ENCODE results near the gene DCST2.

Gene DCST2

GRCh38 chr1:154994591-154994990 lies 39.0 kb downstream of the DCST2 start:
- 39% methylated on average over 3 of the region's 3 CpGs for WGBS (ENCODE audit: insufficient coverage)
- DNase-seq, result no peak
- Histone ChIP-seq H3K4me3 (ENCODE audit: control insufficient read depth in 1 of 7, extremely low read depth in 1 of 7, insufficient read depth in 4 of 7, low read depth in 2 of 7, low read length in 6 of 7) (no peak overlapping the region), H3K36me3 (ENCODE audit: control insufficient read depth in 4 of 4, insufficient read depth in 4 of 4, low read length in 3 of 4) (peaks cover 4 to 24% (median 12%) of the 10 kb centered on the region in 4 experiments), H3K9me3 (ENCODE audit: control extremely low read depth in 1 of 5, control insufficient read depth in 4 of 5, insufficient read depth in 2 of 5, low read depth in 1 of 5, low read length in 4 of 5) (no peaks in the 10 kb centered on the region), H3K27me3 (replicated peaks in 2 of 5; ENCODE audit: control insufficient read depth in 4 of 5, insufficient read depth in 5 of 5, low read length in 4 of 5) (no peaks in the 10 kb centered on the region), H3K27ac (ENCODE audit: insufficient read depth in 1 of 2, low read depth in 1 of 2, low read length in 2 of 2, poor library complexity in 1 of 2, severe bottlenecking in 2 of 2) (no peak overlapping the region), H3K4me1 (ENCODE audit: control extremely low read depth in 1 of 4, control insufficient read depth in 4 of 4, insufficient read depth in 4 of 4, low read length in 3 of 4) (peaks cover 4 to 61% (median 52%) of the 10 kb centered on the region in 4 experiments)
- POLR2A ChIA-PET, result interaction anchor here (0.7 to 1.0 kb wide), 2 partner anchors 11 to 23 kb away, joined by 3 read pairs; partner anchors contain the start of gene FLAD1
- CTCF ChIA-PET, result interaction anchor here (0.6 to 14.0 kb wide), 23 partner anchors 13 to 103 kb away, joined by 3 to 320 read pairs (median 4); partner anchors contain the start of genes CKS1B, FLAD1, PBXIP1 and PYGO2

GRCh38 chr1:154994269-154994587 lies 39.4 kb downstream of the DCST2 start:
- Histone ChIP-seq H3K4me1 (ENCODE audit: control extremely low read depth in 1 of 4, control insufficient read depth in 4 of 4, insufficient read depth in 4 of 4, low read length in 3 of 4) (peaks cover 4 to 59% (median 49%) of the 10 kb centered on the region in 4 experiments), H3K27ac (ENCODE audit: insufficient read depth in 1 of 2, low read depth in 1 of 2, low read length in 2 of 2, poor library complexity in 1 of 2, severe bottlenecking in 2 of 2) (no peak overlapping the region), H3K4me3 (ENCODE audit: control insufficient read depth in 1 of 7, extremely low read depth in 1 of 7, insufficient read depth in 4 of 7, low read depth in 2 of 7, low read length in 6 of 7) (no peak overlapping the region), H3K27me3 (replicated peaks in 2 of 5; ENCODE audit: control insufficient read depth in 4 of 5, insufficient read depth in 5 of 5, low read length in 4 of 5) (no peaks in the 10 kb centered on the region), H3K9me3 (ENCODE audit: control extremely low read depth in 1 of 5, control insufficient read depth in 4 of 5, insufficient read depth in 2 of 5, low read depth in 1 of 5, low read length in 4 of 5) (no peaks in the 10 kb centered on the region), H3K36me3 (ENCODE audit: control insufficient read depth in 4 of 4, insufficient read depth in 4 of 4, low read length in 3 of 4) (peaks cover 4 to 27% (median 15%) of the 10 kb centered on the region in 4 experiments)
- DNase-seq, result no peak
- POLR2A ChIA-PET, result interaction anchor here (1.0 kb wide), 1 partner anchor 11 kb away, joined by 3 read pairs; the partner anchor contains the start of gene FLAD1
- CTCF ChIA-PET, result interaction anchor here (0.8 to 14.0 kb wide), 21 partner anchors 13 to 81 kb away, joined by 3 to 320 read pairs (median 5); partner anchors contain the start of genes CKS1B, FLAD1, PBXIP1 and PYGO2
- WGBS (ENCODE audit: insufficient coverage), result 77% methylated on average over 1 of the region's 1 CpG

DNA sequence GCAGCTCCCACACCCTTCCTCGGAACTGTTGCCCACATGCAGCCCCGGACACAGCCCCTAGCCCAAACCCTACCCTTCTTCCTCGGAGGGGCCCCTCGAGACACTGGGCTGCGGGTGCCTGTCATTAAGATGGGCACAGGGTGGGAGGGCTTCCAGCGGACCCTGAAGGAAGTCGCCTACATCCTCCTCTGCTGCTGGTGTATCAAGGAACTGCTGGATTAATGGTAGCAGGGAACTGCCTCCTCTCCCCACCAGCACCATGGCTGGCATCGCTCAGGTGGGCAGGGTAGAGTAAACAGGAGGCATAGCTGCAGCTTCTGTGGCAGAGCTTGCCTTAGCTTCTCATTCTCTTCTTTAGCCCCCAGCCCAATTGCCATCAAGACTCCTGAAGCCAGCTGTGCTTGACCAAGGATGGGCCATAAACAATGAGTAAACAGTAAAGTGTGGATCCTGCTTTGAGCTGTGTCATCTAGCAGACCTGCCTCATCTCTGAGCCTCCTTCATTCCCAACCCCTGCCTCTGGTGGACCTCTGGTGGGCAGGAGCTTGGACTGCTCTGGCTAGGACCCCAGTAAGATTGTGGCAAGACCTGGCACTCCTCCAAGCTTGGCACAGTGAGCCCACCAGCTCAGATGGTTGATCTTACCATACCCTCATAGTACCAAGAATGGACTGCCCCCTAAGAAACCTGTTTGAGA lies 39.9 kb downstream of the DCST2 start, which contains the start of gene LENEP:
Gene LENEP, plus strand, starts transcription at position 15 of the 697 bp plus-strand sequence. Its CDS starts 22 bp downstream, at position 37.
- Histone ChIP-seq H3K9me3 (ENCODE audit: control extremely low read depth in 1 of 5, control insufficient read depth in 4 of 5, insufficient read depth in 2 of 5, low read depth in 1 of 5, low read length in 4 of 5) (no peaks in the 10 kb centered on the region), H3K4me1 (ENCODE audit: control extremely low read depth in 1 of 4, control insufficient read depth in 4 of 4, insufficient read depth in 4 of 4, low read length in 3 of 4) (peaks cover 4 to 54% (median 44%) of the 10 kb centered on the region in 4 experiments), H3K27me3 (replicated peaks in 2 of 5; ENCODE audit: control insufficient read depth in 4 of 5, insufficient read depth in 5 of 5, low read length in 4 of 5) (no peaks in the 10 kb centered on the region), H3K4me3 (ENCODE audit: control insufficient read depth in 1 of 7, extremely low read depth in 1 of 7, insufficient read depth in 4 of 7, low read depth in 2 of 7, low read length in 6 of 7) (no peak within 1 kb of the TSS), H3K27ac (ENCODE audit: insufficient read depth in 1 of 2, low read depth in 1 of 2, low read length in 2 of 2, poor library complexity in 1 of 2, severe bottlenecking in 2 of 2) (no peak within 1 kb of the TSS), H3K36me3 (ENCODE audit: control insufficient read depth in 4 of 4, insufficient read depth in 4 of 4, low read length in 3 of 4) (peaks cover 4 to 32% (median 20%) of the 10 kb centered on the region in 4 experiments)
- ChIA-PET CTCF (interaction anchor here (0.7 to 14.0 kb wide), 24 partner anchors 7 to 87 kb away, joined by 3 to 320 read pairs (median 4); partner anchors contain the start of genes CKS1B, FLAD1, PBXIP1 and PYGO2), POLR2A (interaction anchor here (1.0 kb wide), 1 partner anchor 11 kb away, joined by 3 read pairs; the partner anchor contains the start of gene FLAD1)
- WGBS (ENCODE audit: insufficient coverage), result 93% methylated on average over 5 of the region's 8 CpGs
- no peak for DNase-seq

- DNase-seq, result no peak
- H3K27ac ChIP-seq (ENCODE audit: insufficient read depth in 1 of 2, low read depth in 1 of 2, low read length in 2 of 2, poor library complexity in 1 of 2, severe bottlenecking in 2 of 2), result no peak overlapping the region
- ChIA-PET CTCF (interaction anchor here (0.7 to 14.0 kb wide), 12 partner anchors 8 to 86 kb away, joined by 3 to 320 read pairs (median 6); partner anchors contain the start of genes CKS1B, FLAD1, PBXIP1 and PYGO2), POLR2A (no interaction called here)
- WGBS (ENCODE audit: insufficient coverage), result 46% methylated on average over 2 of the region's 14 CpGs
- H3K9me3 ChIP-seq (ENCODE audit: control extremely low read depth in 1 of 5, control insufficient read depth in 4 of 5, insufficient read depth in 2 of 5, low read depth in 1 of 5, low read length in 4 of 5), result no peaks in the 10 kb centered on the region
- H3K36me3 ChIP-seq (ENCODE audit: control insufficient read depth in 4 of 4, insufficient read depth in 4 of 4, low read length in 3 of 4), result peaks cover 5 to 40% (median 28%) of the 10 kb centered on the region in 4 experiments
- H3K4me1 ChIP-seq (ENCODE audit: control extremely low read depth in 1 of 4, control insufficient read depth in 4 of 4, insufficient read depth in 4 of 4, low read length in 3 of 4), result peaks cover 4 to 46% (median 36%) of the 10 kb centered on the region in 4 experiments
- no peak overlapping the region for H3K4me3 ChIP-seq (ENCODE audit: control insufficient read depth in 1 of 7, extremely low read depth in 1 of 7, insufficient read depth in 4 of 7, low read depth in 2 of 7, low read length in 6 of 7)
- H3K27me3 ChIP-seq (replicated peaks in 2 of 5; ENCODE audit: control insufficient read depth in 4 of 5, insufficient read depth in 5 of 5, low read length in 4 of 5), result no peaks in the 10 kb centered on the region
Observed at GRCh38 chr1:154992721-154993571, 40.6 kb downstream of the DCST2 start.

DNA sequence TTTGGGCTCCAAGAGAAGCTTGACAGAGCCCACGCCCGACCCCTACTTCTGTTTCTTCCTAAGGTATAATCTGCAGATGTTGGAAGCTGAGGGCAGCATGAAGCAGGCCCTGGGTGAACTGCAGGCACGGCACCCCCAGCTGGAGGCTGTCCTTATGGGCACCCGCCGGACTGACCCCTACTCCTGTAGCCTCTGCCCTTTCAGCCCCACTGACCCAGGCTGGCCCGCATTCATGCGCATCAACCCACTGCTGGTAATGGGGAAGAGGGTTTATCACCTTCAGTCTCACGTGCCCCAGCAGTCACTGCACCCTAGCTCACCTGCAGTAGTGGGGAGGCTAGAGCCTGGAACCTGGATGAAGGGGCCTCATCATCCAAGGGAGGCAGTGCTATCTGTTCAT lies 43.3 kb downstream of the DCST2 start:
- no peak overlapping the region for H3K4me3 ChIP-seq (ENCODE audit: control insufficient read depth in 1 of 7, extremely low read depth in 1 of 7, insufficient read depth in 4 of 7, low read depth in 2 of 7, low read length in 6 of 7)
- 100% methylated on average over 6 of the region's 8 CpGs for WGBS (ENCODE audit: insufficient coverage)
- no peaks in the 10 kb centered on the region for H3K27me3 ChIP-seq (replicated peaks in 2 of 5; ENCODE audit: control insufficient read depth in 4 of 5, insufficient read depth in 5 of 5, low read length in 4 of 5)
- no peaks in the 10 kb centered on the region for H3K9me3 ChIP-seq (ENCODE audit: control extremely low read depth in 1 of 5, control insufficient read depth in 4 of 5, insufficient read depth in 2 of 5, low read depth in 1 of 5, low read length in 4 of 5)
- ChIA-PET POLR2A (interaction anchor here (0.6 kb wide), 1 partner anchor 28 kb away, joined by 3 read pairs; no protein-coding TSS in a partner anchor), CTCF (interaction anchor here (0.5 to 1.5 kb wide), 5 partner anchors 9 to 38 kb away, joined by 3 to 6 read pairs (median 5); no protein-coding TSS in a partner anchor)
- no peak overlapping the region for H3K27ac ChIP-seq (ENCODE audit: insufficient read depth in 1 of 2, low read depth in 1 of 2, low read length in 2 of 2, poor library complexity in 1 of 2, severe bottlenecking in 2 of 2)
- H3K4me1 ChIP-seq (ENCODE audit: control extremely low read depth in 1 of 4, control insufficient read depth in 4 of 4, insufficient read depth in 4 of 4, low read length in 3 of 4), result peaks cover 0 to 22% (median 15%) of the 10 kb centered on the region in 4 experiments
- H3K36me3 ChIP-seq (ENCODE audit: control insufficient read depth in 4 of 4, insufficient read depth in 4 of 4, low read length in 3 of 4), result peaks cover 6 to 49% (median 34%) of the 10 kb centered on the region in 4 experiments
- DNase-seq, result no peak

- POLR2A ChIA-PET, result no interaction called here
- Histone ChIP-seq H3K36me3 (ENCODE audit: control insufficient read depth in 4 of 4, insufficient read depth in 4 of 4, low read length in 3 of 4) (peaks cover 6 to 49% (median 34%) of the 10 kb centered on the region in 4 experiments), H3K27me3 (replicated peaks in 2 of 5; ENCODE audit: control insufficient read depth in 4 of 5, insufficient read depth in 5 of 5, low read length in 4 of 5) (no peaks in the 10 kb centered on the region), H3K4me1 (ENCODE audit: control extremely low read depth in 1 of 4, control insufficient read depth in 4 of 4, insufficient read depth in 4 of 4, low read length in 3 of 4) (peaks cover 0 to 19% (median 7%) of the 10 kb centered on the region in 4 experiments), H3K9me3 (ENCODE audit: control extremely low read depth in 1 of 5, control insufficient read depth in 4 of 5, insufficient read depth in 2 of 5, low read depth in 1 of 5, low read length in 4 of 5) (no peaks in the 10 kb centered on the region), H3K4me3 (ENCODE audit: control insufficient read depth in 1 of 7, extremely low read depth in 1 of 7, insufficient read depth in 4 of 7, low read depth in 2 of 7, low read length in 6 of 7) (no peak overlapping the region), H3K27ac (ENCODE audit: insufficient read depth in 1 of 2, low read depth in 1 of 2, low read length in 2 of 2, poor library complexity in 1 of 2, severe bottlenecking in 2 of 2) (no peak overlapping the region)
- 100% methylated on average over 2 of the region's 3 CpGs for WGBS (ENCODE audit: insufficient coverage)
- CTCF ChIA-PET, result interaction anchor here (1.0 to 20.2 kb wide), 7 partner anchors 8 to 70 kb away, joined by 4 to 320 read pairs (median 6); partner anchors contain the start of genes LENEP and ZBTB7B
- no peak for DNase-seq
Observed at GRCh38 chr1:154989195-154989860, 44.3 kb downstream of the DCST2 start.
